HL-60 (cell line): ENCODE measurements around the gene STK25.

Source experiments
- POLR2AphosphoS5 ChIP-seq: IDR thresholded peaks from 2 replicates; pipeline ENCODE4 v1.6.1; 2012; ENCODE audit warnings: low read depth
- TF ChIP-seq, protein P1 (sequence below): IDR thresholded peaks from one replicate; pipeline ENCODE4 v1.5.1; 2011; ENCODE audit warnings: low read length, control low read depth, inconsistent platforms; ENCODE audit not compliant: insufficient read depth

GRCh38 chr2:241534701-241535375 is 26.5 kb upstream of the STK25 start:
- TF ChIP-seq, protein P1, sequence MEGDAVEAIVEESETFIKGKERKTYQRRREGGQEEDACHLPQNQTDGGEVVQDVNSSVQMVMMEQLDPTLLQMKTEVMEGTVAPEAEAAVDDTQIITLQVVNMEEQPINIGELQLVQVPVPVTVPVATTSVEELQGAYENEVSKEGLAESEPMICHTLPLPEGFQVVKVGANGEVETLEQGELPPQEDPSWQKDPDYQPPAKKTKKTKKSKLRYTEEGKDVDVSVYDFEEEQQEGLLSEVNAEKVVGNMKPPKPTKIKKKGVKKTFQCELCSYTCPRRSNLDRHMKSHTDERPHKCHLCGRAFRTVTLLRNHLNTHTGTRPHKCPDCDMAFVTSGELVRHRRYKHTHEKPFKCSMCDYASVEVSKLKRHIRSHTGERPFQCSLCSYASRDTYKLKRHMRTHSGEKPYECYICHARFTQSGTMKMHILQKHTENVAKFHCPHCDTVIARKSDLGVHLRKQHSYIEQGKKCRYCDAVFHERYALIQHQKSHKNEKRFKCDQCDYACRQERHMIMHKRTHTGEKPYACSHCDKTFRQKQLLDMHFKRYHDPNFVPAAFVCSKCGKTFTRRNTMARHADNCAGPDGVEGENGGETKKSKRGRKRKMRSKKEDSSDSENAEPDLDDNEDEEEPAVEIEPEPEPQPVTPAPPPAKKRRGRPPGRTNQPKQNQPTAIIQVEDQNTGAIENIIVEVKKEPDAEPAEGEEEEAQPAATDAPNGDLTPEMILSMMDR = no peak
- TF ChIP-seq POLR2AphosphoS5 = no peak
